ENCODE measurements around the gene TEPSIN. TPM values are rescaled to one million over a fixed set of nuclear protein-coding genes. Genes with fewer than 3 reads are reported as not detected.

Gene TEPSIN
- total and polyA plus RNA-seq, 2 donors (not counting 3 experiments of a cell fraction or from before 2014, with no cell fraction given) = 41.6 to 45.3 TPM

DNA sequence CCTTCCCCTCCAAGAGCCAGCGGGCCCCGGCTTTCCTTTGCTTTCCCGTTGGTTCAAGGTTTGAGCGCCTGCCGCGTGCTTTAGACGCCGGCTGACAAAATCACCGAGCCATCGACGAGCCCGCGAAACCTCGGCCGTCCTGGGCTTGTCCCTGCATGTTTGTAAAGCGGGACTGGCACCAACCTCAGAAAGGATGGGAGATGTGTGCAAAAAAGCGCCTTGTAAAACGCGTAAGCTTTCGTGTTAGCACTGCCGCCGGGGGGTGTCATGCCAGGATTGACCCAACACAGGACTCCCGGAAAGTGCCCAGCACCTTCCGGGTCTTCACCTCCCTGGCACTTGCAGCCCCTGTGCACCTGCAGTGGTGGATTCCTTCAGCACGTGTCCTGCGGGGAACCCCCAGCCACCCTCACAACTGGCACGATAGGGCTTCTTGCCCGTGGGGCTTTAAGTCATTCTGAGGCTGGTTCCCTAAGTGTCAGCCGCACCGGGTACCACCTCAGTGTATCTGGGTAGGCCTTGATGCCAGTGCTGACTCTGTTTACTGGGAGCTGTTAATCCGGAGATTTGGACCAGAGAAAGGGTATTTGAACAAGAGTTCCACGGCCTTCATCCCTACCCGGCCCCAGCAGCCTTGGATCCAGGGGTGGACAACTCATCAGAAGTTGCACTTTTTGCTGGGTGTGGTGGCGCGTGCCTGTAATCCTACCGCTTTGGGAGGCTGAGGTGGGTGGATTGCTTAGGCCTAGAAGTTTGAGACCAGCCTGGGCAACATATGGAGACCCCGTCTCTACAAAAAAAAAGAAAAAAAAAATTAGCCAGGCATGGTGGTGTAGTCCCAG lies 1.1 kb upstream of the TEPSIN start:
- ChIA-PET POLR2A (interaction anchor here (1.4 kb wide), 1 partner anchor 17 kb away, joined by 4 read pairs; the partner anchor contains the start of gene CEP131), CTCF (interaction anchor here (1.0 to 3.1 kb wide), 7 partner anchors 10 to 98 kb away, joined by 3 to 33 read pairs (median 5); partner anchors contain the start of gene CEP131)
- Histone ChIP-seq H2AFZ (ENCODE audit: low read depth, low read length) (no peak overlapping the region), H3K9ac (replicated peaks; ENCODE audit: extremely low read depth, insufficient read depth, low read length) (peak overlapping the region; percentile 77), H3K4me2 (ENCODE audit: insufficient read depth, low read length) (peak overlapping the region; percentile 90), H3K27ac (ENCODE audit: insufficient read depth, low read depth, low read length) (peak overlapping the region; percentile 58), H3K4me1 (ENCODE audit: control insufficient read depth, extremely low read depth, insufficient read depth, low read length) (peaks cover 6% of the 10 kb centered on the region), H3K4me3 (replicated peaks in 1 of 3; ENCODE audit: insufficient read depth in 1 of 3, low read depth in 1 of 3, low read length in 3 of 3) (peak overlapping the region; percentile 71 to 84 (median 78)), H4K20me1 (replicated peaks; ENCODE audit: control insufficient read depth, extremely low read depth, insufficient read depth, low read length) (no peaks in the 10 kb centered on the region), H3K9me3 (replicated peaks; ENCODE audit: control insufficient read depth, insufficient read depth, low read length) (no peaks in the 10 kb centered on the region), H3K27me3 (ENCODE audit: control insufficient read depth in 2 of 2, insufficient read depth in 2 of 2, low read length in 2 of 2) (no peaks in the 10 kb centered on the region), H3K36me3 (ENCODE audit: control insufficient read depth in 2 of 2, extremely low read depth in 1 of 2, insufficient read depth in 2 of 2, low read length in 2 of 2) (peaks cover 0 to 11% of the 10 kb centered on the region in 2 experiments), H3K9me1 (replicated peaks; ENCODE audit: control insufficient read depth, extremely low read depth, insufficient read depth, low read length) (no peaks in the 10 kb centered on the region), H3K79me2 (ENCODE audit: control insufficient read depth, insufficient read depth, low read length) (peaks cover 20% of the 10 kb centered on the region)
- DNase-seq (ENCODE audit: low read depth, low spot score) (peak; percentile 33), FAIRE-seq (peak; percentile 59)
- TF ChIP-seq JUN (IDR thresholded peaks at IDR 0.05; ENCODE audit: borderline replicate concordance, insufficient read depth, insufficient read length, low read depth) = no peak
- BruUV-seq (replicated peaks) = TSS peak; percentile 50
- intact Hi-C loops (cut with micrococcal nuclease) = loop anchor here (1.0 kb wide), 1 partner anchor 17 kb away; no protein-coding TSS in a partner anchor
- dilution Hi-C loops (cut with MboI; ENCODE audit: extremely low pct_ligation_motif_present, low sequenced_read_pairs) = no loop called here

DNA sequence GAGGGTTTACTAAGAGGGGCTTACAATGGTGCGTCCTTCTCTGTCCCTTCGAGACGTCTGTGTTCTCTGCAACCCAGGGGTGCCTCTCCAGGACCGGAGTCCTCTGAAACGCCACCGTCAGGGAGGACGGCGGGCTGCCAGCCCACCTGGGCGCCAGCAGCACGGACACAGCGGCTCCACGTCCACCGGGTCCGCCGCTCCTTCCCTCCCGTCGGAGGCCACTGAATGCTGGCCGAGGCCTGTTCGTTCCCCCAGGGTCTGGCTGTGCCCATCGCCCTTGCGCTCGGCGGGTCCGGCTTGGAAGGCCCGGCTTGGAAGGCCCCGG lies 403 bp downstream of the TEPSIN start:
- Histone ChIP-seq H3K36me3 (ENCODE audit: control insufficient read depth in 2 of 2, extremely low read depth in 1 of 2, insufficient read depth in 2 of 2, low read length in 2 of 2) (peaks cover 0 to 14% of the 10 kb centered on the region in 2 experiments), H3K9ac (replicated peaks; ENCODE audit: extremely low read depth, insufficient read depth, low read length) (peak overlapping the region; percentile 70), H2AFZ (ENCODE audit: low read depth, low read length) (peak overlapping the region; percentile 43), H3K27ac (ENCODE audit: insufficient read depth, low read depth, low read length) (peak overlapping the region; percentile 13), H4K20me1 (replicated peaks; ENCODE audit: control insufficient read depth, extremely low read depth, insufficient read depth, low read length) (no peaks in the 10 kb centered on the region), H3K27me3 (ENCODE audit: control insufficient read depth in 2 of 2, insufficient read depth in 2 of 2, low read length in 2 of 2) (no peaks in the 10 kb centered on the region), H3K4me2 (ENCODE audit: insufficient read depth, low read length) (peak overlapping the region; percentile 11), H3K9me3 (replicated peaks; ENCODE audit: control insufficient read depth, insufficient read depth, low read length) (no peaks in the 10 kb centered on the region), H3K9me1 (replicated peaks; ENCODE audit: control insufficient read depth, extremely low read depth, insufficient read depth, low read length) (no peaks in the 10 kb centered on the region), H3K4me1 (ENCODE audit: control insufficient read depth, extremely low read depth, insufficient read depth, low read length) (peaks cover 6% of the 10 kb centered on the region), H3K79me2 (ENCODE audit: control insufficient read depth, insufficient read depth, low read length) (peaks cover 20% of the 10 kb centered on the region), H3K4me3 (replicated peaks in 1 of 3; ENCODE audit: insufficient read depth in 1 of 3, low read depth in 1 of 3, low read length in 3 of 3) (peak overlapping the region; percentile 57 to 86 (median 61))
- ChIA-PET CTCF (interaction anchor here (1.0 to 3.1 kb wide), 9 partner anchors 9 to 249 kb away, joined by 3 to 33 read pairs (median 4); partner anchors contain the start of gene CEP131), POLR2A (no interaction called here)
- FAIRE-seq = no peak
- BruUV-seq (replicated peaks) = TSS peak; percentile 35
- no peak for TF ChIP-seq EZH2 (IDR thresholded peaks at IDR 0.05; ENCODE audit: borderline replicate concordance, low read depth, low read length, severe bottlenecking)
- no peak for TF ChIP-seq POLR2AphosphoS5 (IDR thresholded peaks at IDR 0.05; ENCODE audit: insufficient read depth, low read depth, low read length)
- TF ChIP-seq JUN (IDR thresholded peaks at IDR 0.05; ENCODE audit: borderline replicate concordance, insufficient read depth, insufficient read length, low read depth) = no peak
- no peak for TF ChIP-seq FOS (IDR thresholded peaks at IDR 0.05; ENCODE audit: borderline replicate concordance, insufficient read depth, low read length)
- no peak for TF ChIP-seq GATA2 (IDR thresholded peaks at IDR 0.05; ENCODE audit: insufficient read depth, insufficient read length, low read depth, low read length)
- TF ChIP-seq, protein P1, sequence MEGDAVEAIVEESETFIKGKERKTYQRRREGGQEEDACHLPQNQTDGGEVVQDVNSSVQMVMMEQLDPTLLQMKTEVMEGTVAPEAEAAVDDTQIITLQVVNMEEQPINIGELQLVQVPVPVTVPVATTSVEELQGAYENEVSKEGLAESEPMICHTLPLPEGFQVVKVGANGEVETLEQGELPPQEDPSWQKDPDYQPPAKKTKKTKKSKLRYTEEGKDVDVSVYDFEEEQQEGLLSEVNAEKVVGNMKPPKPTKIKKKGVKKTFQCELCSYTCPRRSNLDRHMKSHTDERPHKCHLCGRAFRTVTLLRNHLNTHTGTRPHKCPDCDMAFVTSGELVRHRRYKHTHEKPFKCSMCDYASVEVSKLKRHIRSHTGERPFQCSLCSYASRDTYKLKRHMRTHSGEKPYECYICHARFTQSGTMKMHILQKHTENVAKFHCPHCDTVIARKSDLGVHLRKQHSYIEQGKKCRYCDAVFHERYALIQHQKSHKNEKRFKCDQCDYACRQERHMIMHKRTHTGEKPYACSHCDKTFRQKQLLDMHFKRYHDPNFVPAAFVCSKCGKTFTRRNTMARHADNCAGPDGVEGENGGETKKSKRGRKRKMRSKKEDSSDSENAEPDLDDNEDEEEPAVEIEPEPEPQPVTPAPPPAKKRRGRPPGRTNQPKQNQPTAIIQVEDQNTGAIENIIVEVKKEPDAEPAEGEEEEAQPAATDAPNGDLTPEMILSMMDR (IDR thresholded peaks at IDR 0.05; ENCODE audit: extremely low read depth in 1 of 2, insufficient read depth in 1 of 2, low read depth in 1 of 2, low read length in 2 of 2) = no peak
- TF ChIP-seq MYC (IDR thresholded peaks at IDR 0.05; ENCODE audit: low read depth, low read length) = no peak
- no peak for TF ChIP-seq POLR2A (IDR thresholded peaks at IDR 0.05; ENCODE audit: low read depth, low read length)
- TF ChIP-seq, protein P2, sequence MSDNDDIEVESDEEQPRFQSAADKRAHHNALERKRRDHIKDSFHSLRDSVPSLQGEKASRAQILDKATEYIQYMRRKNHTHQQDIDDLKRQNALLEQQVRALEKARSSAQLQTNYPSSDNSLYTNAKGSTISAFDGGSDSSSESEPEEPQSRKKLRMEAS (IDR thresholded peaks at IDR 0.05; ENCODE audit: insufficient read depth, insufficient read length) = no peak
- intact Hi-C loops (cut with micrococcal nuclease) (no loop called here), dilution Hi-C loops (cut with MboI; ENCODE audit: extremely low pct_ligation_motif_present, low sequenced_read_pairs) (no loop called here)
- DNase-seq (ENCODE audit: low read depth, low spot score) = no peak

Data from endothelial cell of umbilical vein (primary cell).